ENCODE measurements around the gene SPOCK3. TPM values are rescaled to one million over a fixed set of nuclear protein-coding genes. Genes with fewer than 3 reads are reported as not detected.

SPOCK3 gene
- polyA plus RNA-seq, 2 of the 4 experiments (the other 2 are of a cell fraction): 0.15 to 0.61 TPM

DNA sequence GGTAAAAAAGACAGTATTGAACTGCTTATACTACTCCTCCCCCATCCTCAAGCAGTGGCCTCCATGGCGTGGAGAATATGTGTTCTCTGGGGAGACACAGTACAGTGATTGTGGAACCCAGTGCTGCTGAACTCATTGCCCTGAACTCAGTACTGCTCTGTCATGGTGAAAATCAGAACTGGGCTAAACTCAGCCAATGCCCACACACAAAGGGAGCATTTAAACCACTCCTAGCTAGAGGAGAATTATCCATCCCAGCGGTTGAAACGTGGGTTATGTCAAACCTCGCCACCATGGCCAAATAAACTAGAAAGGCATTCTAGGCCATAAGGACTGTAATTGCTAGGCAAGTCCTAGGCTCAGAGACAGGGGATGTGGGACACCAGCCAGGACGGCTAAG is 131.8 kb downstream of the SPOCK3 start:
- CTCF ChIA-PET: no interaction called here

DNA sequence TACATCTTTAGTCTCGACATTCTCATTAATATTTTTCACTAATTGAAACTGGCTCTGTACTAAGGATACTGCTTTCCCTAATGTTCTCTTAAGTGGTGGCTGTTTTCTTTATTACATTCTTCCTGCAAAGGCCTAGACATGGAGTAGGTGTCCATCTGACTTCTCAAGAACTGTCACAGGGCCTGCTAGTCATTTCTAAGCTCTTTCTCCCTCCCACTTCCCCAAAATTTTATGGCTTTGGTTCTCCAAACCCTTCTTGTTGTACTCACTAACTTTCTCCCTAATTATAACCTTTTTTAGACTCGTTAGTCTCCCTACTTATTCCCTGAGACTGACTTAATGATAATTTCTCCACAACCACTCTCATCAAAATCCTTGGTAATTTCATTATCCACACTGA is 133.3 kb downstream of the SPOCK3 start:
- no peak for FAIRE-seq
- no peaks in the 10 kb centered on the region for H3K4me1 ChIP-seq
- ChIA-PET CTCF (no interaction called here), POLR2A (no interaction called here)
- H3K4me2 ChIP-seq: no peak overlapping the region
- no peak for TF ChIP-seq CBX2 (IDR thresholded peaks at IDR 0.05; ENCODE audit: borderline replicate concordance, low read depth)
- TF ChIP-seq RARB (CRISPR knock-in tag; IDR thresholded peaks at IDR 0.05): no peak
- no peak for TF ChIP-seq PHF8 (IDR thresholded peaks at IDR 0.05; ENCODE audit: borderline replicate concordance, low read depth)
- TF ChIP-seq, protein P1, sequence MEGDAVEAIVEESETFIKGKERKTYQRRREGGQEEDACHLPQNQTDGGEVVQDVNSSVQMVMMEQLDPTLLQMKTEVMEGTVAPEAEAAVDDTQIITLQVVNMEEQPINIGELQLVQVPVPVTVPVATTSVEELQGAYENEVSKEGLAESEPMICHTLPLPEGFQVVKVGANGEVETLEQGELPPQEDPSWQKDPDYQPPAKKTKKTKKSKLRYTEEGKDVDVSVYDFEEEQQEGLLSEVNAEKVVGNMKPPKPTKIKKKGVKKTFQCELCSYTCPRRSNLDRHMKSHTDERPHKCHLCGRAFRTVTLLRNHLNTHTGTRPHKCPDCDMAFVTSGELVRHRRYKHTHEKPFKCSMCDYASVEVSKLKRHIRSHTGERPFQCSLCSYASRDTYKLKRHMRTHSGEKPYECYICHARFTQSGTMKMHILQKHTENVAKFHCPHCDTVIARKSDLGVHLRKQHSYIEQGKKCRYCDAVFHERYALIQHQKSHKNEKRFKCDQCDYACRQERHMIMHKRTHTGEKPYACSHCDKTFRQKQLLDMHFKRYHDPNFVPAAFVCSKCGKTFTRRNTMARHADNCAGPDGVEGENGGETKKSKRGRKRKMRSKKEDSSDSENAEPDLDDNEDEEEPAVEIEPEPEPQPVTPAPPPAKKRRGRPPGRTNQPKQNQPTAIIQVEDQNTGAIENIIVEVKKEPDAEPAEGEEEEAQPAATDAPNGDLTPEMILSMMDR (IDR thresholded peaks at IDR 0.05): no peak
- no peak for TF ChIP-seq GATA3 (IDR thresholded peaks at IDR 0.05; ENCODE audit: borderline replicate concordance)
- TF ChIP-seq MAZ (IDR thresholded peaks at IDR 0.05; ENCODE audit: borderline replicate concordance, low read depth, low read length): no peak
- TF ChIP-seq, protein P2, sequence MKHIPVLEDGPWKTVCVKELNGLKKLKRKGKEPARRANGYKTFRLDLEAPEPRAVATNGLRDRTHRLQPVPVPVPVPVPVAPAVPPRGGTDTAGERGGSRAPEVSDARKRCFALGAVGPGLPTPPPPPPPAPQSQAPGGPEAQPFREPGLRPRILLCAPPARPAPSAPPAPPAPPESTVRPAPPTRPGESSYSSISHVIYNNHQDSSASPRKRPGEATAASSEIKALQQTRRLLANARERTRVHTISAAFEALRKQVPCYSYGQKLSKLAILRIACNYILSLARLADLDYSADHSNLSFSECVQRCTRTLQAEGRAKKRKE (CRISPR knock-in tag; IDR thresholded peaks at IDR 0.05; ENCODE audit: low read depth): no peak
- no peak for TF ChIP-seq HOXB5 (CRISPR knock-in tag; IDR thresholded peaks at IDR 0.05)
- TF ChIP-seq CHD4 (IDR thresholded peaks at IDR 0.05; ENCODE audit: borderline replicate concordance): no peak
- no peak for TF ChIP-seq EHMT2 (IDR thresholded peaks at IDR 0.05; ENCODE audit: low read depth)
- TF ChIP-seq TFCP2L1 (CRISPR knock-in tag; IDR thresholded peaks at IDR 0.05): no peak
- no peak for TF ChIP-seq NPAS2 (CRISPR knock-in tag; IDR thresholded peaks at IDR 0.05; ENCODE audit: borderline replicate concordance)
- no peak for TF ChIP-seq RFX5 (IDR thresholded peaks at IDR 0.05)
- TF ChIP-seq, protein P3, sequence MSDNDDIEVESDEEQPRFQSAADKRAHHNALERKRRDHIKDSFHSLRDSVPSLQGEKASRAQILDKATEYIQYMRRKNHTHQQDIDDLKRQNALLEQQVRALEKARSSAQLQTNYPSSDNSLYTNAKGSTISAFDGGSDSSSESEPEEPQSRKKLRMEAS (IDR thresholded peaks at IDR 0.05): no peak
- TF ChIP-seq, protein P4, sequence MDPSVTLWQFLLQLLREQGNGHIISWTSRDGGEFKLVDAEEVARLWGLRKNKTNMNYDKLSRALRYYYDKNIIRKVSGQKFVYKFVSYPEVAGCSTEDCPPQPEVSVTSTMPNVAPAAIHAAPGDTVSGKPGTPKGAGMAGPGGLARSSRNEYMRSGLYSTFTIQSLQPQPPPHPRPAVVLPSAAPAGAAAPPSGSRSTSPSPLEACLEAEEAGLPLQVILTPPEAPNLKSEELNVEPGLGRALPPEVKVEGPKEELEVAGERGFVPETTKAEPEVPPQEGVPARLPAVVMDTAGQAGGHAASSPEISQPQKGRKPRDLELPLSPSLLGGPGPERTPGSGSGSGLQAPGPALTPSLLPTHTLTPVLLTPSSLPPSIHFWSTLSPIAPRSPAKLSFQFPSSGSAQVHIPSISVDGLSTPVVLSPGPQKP (IDR thresholded peaks at IDR 0.05; ENCODE audit: low read depth, low read length): no peak
- H3K27ac ChIP-seq: no peak overlapping the region
- 46% methylated on average over 2 of the region's 2 CpGs for WGBS (ENCODE audit: missing lambda C conversion rate)
- DNase-seq (ENCODE audit: low read depth in 1 of 2, low spot score in 1 of 2): no peak
- H3K4me3 ChIP-seq: no peak overlapping the region
- ATAC-seq: no peak
- no peaks in the 10 kb centered on the region for H3K9me3 ChIP-seq

More for the DNA sequence above, 131.8 kb downstream of the SPOCK3 start:
- Histone ChIP-seq H3K4me2 (no peak overlapping the region), H3K4me1 (no peaks in the 10 kb centered on the region), H3K27ac (no peak overlapping the region), H3K4me3 (no peak overlapping the region), H3K9me3 (no peaks in the 10 kb centered on the region)
- POLR2A ChIA-PET: no interaction called here
- ATAC-seq: no peak
- no peak for FAIRE-seq
- TF ChIP-seq FOSB (CRISPR knock-in tag; IDR thresholded peaks at IDR 0.05) (no peak), BHLHE40 (IDR thresholded peaks at IDR 0.05; ENCODE audit: low read depth, low read length) (no peak), EHF (CRISPR knock-in tag; IDR thresholded peaks at IDR 0.05) (no peak), RARB (CRISPR knock-in tag; IDR thresholded peaks at IDR 0.05) (no peak), MAFK (IDR thresholded peaks at IDR 0.05; ENCODE audit: partially characterized antibody) (no peak)
- TF ChIP-seq, protein P1 (IDR thresholded peaks at IDR 0.05): no peak
- no peak for DNase-seq (ENCODE audit: low read depth in 1 of 2, low spot score in 1 of 2)
- 47% methylated on average over 5 of the region's 5 CpGs for WGBS (ENCODE audit: missing lambda C conversion rate)
